SK-N-SH (cell line): Measurements from ENCODE around the gene LHX5. TPM values are rescaled to one million over a fixed set of nuclear protein-coding genes. Genes with fewer than 3 reads are reported as not detected.

Experiments
- CTCF ChIA-PET: fragments of 300-600, 350-600 bp; formaldehyde crosslinking; extraction: SDS; loops from one replicate; lab custom pipeline; 2021; lab: Yijun Ruan, JAX
- POLR2A ChIA-PET: fragments of 350-600 bp; sonication (Branson Sonifier 250); formaldehyde crosslinking; extraction: SDS; loops from one replicate; lab custom pipeline; 2020; ENCODE audit warnings: antibody characterized with exemption, inconsistent platforms; lab: Yijun Ruan, JAX
- DNase-seq: peaks from one replicate; pipeline ENCODE4 v3.0.0; 2012
- H2AFZ ChIP-seq: fragments of 200-600 bp; sonication (generic); 2 replicates; pipeline ENCODE4 v1.8.1; 2016; ENCODE audit warnings: antibody characterized with exemption, mild to moderate bottlenecking, low read depth
- H3F3A ChIP-seq: fragments of 200-600 bp; sonication (generic); replicated peaks from 2 replicates; pipeline ENCODE3; 2016; ENCODE audit warnings: antibody characterized with exemption, mild to moderate bottlenecking; ENCODE audit not compliant: insufficient read depth
- H3K27ac ChIP-seq, 2 experiments: fragments of 200-500 bp in 1 of 2; fragments of 200-600 bp in 1 of 2; sonication (Bioruptor generic) in 1 of 2; sonication (generic), shearing (Covaris generic) in 1 of 2; 2 replicates each; pipeline versions ENCODE4 v1.5.1 to v1.6.1; 2014 to 2016; ENCODE audit warnings: low read depth in 2 of 2, inconsistent platforms in 1 of 2, low read length in 1 of 2, mild to moderate bottlenecking in 1 of 2, mixed read lengths in 1 of 2
- H3K27me3 ChIP-seq: fragments of 200-600 bp; sonication (generic), shearing (Covaris generic); 2 replicates; pipeline ENCODE4 v1.6.1; 2016; ENCODE audit warnings: mixed run types; ENCODE audit not compliant: insufficient read depth
- H3K36me3 ChIP-seq, 2 experiments: fragments of 200-500 bp in 1 of 2; fragments of 200-600 bp in 1 of 2; sonication (Bioruptor generic) in 1 of 2; sonication (generic) in 1 of 2; replicated peaks in 1 of 2; 2 replicates each; pipeline versions ENCODE3 to v1.5.1; 2014 to 2016; ENCODE audit warnings: low read length in 1 of 2, mild to moderate bottlenecking in 1 of 2; ENCODE audit not compliant: insufficient read depth in 2 of 2, control insufficient read depth in 1 of 2
- H3K4me1 ChIP-seq, 2 experiments: fragments of 200-500 bp in 1 of 2; fragments of 200-600 bp in 1 of 2; sonication (Bioruptor generic) in 1 of 2; sonication (generic), shearing (Covaris generic) in 1 of 2; 2 replicates each; pipeline versions ENCODE4 v1.5.1 to v1.6.1; 2014 to 2016; ENCODE audit warnings: low read depth in 1 of 2, low read length in 1 of 2, mixed run types in 1 of 2; ENCODE audit not compliant: insufficient read depth in 2 of 2, control insufficient read depth in 1 of 2
- H3K4me2 ChIP-seq: fragments of 200-600 bp; sonication (generic), shearing (Covaris generic); 2 replicates; pipeline ENCODE4 v1.6.1; 2017; ENCODE audit warnings: mixed run types
- H3K4me3 ChIP-seq, 2 experiments: fragments of 200-500 bp in 1 of 2; fragments of 200-600 bp in 1 of 2; sonication (Bioruptor generic) in 1 of 2; sonication (generic), shearing (Covaris generic) in 1 of 2; 2 replicates each; pipeline versions ENCODE4 v1.5.1 to v1.8.1; 2014 to 2016; ENCODE audit warnings: low read depth in 2 of 2, inconsistent platforms in 1 of 2, low read length in 1 of 2, mild to moderate bottlenecking in 1 of 2, mixed read lengths in 1 of 2, moderate library complexity in 1 of 2
- H3K79me2 ChIP-seq: fragments of 200-600 bp; sonication (generic); 2 replicates; pipeline ENCODE4 v1.8.1; 2017; ENCODE audit warnings: mild to moderate bottlenecking; ENCODE audit not compliant: insufficient read depth
- H3K9ac ChIP-seq: fragments of 200-600 bp; sonication (generic); 2 replicates; pipeline ENCODE4 v1.6.1; 2017; ENCODE audit warnings: mixed run types
- H3K9me2 ChIP-seq: fragments of 200-600 bp; sonication (generic); 2 replicates; pipeline ENCODE4 v1.6.1; 2017; ENCODE audit warnings: mixed run types
- H3K9me3 ChIP-seq: fragments of 200-600 bp; sonication (generic); 2 replicates; pipeline ENCODE4 v1.6.1; 2017; ENCODE audit warnings: mixed run types, mild to moderate bottlenecking, moderate library complexity
- H4K20me1 ChIP-seq: fragments of 200-600 bp; sonication (generic); 2 replicates; pipeline ENCODE4 v1.6.1; 2017; ENCODE audit warnings: mild to moderate bottlenecking, mixed run types; ENCODE audit not compliant: insufficient read depth
- CHD2 ChIP-seq: fragments of 150-350 bp; IDR thresholded peaks from 2 replicates; pipeline ENCODE4 v1.6.1; 2018; ENCODE audit warnings: low read length; ENCODE audit not compliant: partially characterized antibody
- EP300 ChIP-seq, 2 experiments: IDR thresholded peaks; 2 replicates each; pipeline versions ENCODE4 v1.4.0 to v1.6.1; 2012; ENCODE audit warnings: borderline replicate concordance in 1 of 2, low read depth in 1 of 2, low read length in 1 of 2
- FOSL2 ChIP-seq: IDR thresholded peaks from 2 replicates; pipeline ENCODE4 v1.4.0; 2012; ENCODE audit warnings: low read depth, mild to moderate bottlenecking, moderate library complexity, borderline replicate concordance
- FOXJ3 ChIP-seq: sonication (generic); formaldehyde crosslinking; IDR thresholded peaks from 2 replicates; pipeline ENCODE4 v1.5.1; 2020; ENCODE audit warnings: mild to moderate bottlenecking, missing genetic modification reagents
- POLR2AphosphoS5 ChIP-seq: IDR thresholded peaks from 2 replicates; pipeline ENCODE4 v1.6.1; 2012; ENCODE audit warnings: low read depth, low read length
- RCOR1 ChIP-seq: fragments of 150-350 bp; IDR thresholded peaks from 2 replicates; pipeline ENCODE4 v1.6.1; 2017; ENCODE audit warnings: antibody characterized with exemption, low read length
- RFX5 ChIP-seq: IDR thresholded peaks from 2 replicates; pipeline ENCODE4 v1.6.1; 2012; ENCODE audit warnings: mild to moderate bottlenecking, improper control_type of control experiment, low read length
- SIN3A ChIP-seq: IDR thresholded peaks from 2 replicates; pipeline ENCODE4 v1.6.1; 2012; ENCODE audit warnings: low read depth, mild to moderate bottlenecking, low read length, moderate library complexity, borderline replicate concordance
- TAF1 ChIP-seq: IDR thresholded peaks from 2 replicates; pipeline ENCODE4 v1.6.1; 2012; ENCODE audit warnings: low read depth, mild to moderate bottlenecking, low read length, moderate library complexity, borderline replicate concordance
- TCF12 ChIP-seq: IDR thresholded peaks from 2 replicates; pipeline ENCODE4 v1.4.0; 2012
- TEAD4 ChIP-seq: IDR thresholded peaks from 2 replicates; pipeline ENCODE4 v1.4.0; 2012; ENCODE audit warnings: mild to moderate bottlenecking, borderline replicate concordance; ENCODE audit not compliant: insufficient read depth
- WGBS: methylation state at CpG from one replicate; pipeline ENCODE4 v1.1.6; 2017; ENCODE audit warnings: low lambda C conversion rate; 5-methylcytosine and 5-hydroxymethylcytosine counted together
- polyA plus RNA-seq, 3 experiments: library from polyadenylated mRNA; depleted of rRNA; stranded (reverse); fragments of >200 nt; gene quantifications; 2 replicates each; pipeline ENCODE4 v1.2.3, GENCODE V29; 2012
- TF ChIP-seq, protein P1 (sequence below): IDR thresholded peaks from 2 replicates; pipeline ENCODE4 v1.4.0; 2012; ENCODE audit warnings: low read depth, borderline replicate concordance
- TF ChIP-seq, protein P2 (sequence below): IDR thresholded peaks from 2 replicates; pipeline ENCODE4 v1.4.0; 2012; ENCODE audit warnings: low read depth, borderline replicate concordance
- TF ChIP-seq, protein P3 (sequence below): fragments of 150-350 bp; IDR thresholded peaks from 2 replicates; pipeline ENCODE4 v1.6.1; 2017; ENCODE audit warnings: antibody characterized with exemption, low read length, low read depth, borderline replicate concordance

Gene LHX5
- polyA plus RNA-seq, 1 of the 3 experiments (the other 2 are of a cell fraction), result not detected

DNA sequence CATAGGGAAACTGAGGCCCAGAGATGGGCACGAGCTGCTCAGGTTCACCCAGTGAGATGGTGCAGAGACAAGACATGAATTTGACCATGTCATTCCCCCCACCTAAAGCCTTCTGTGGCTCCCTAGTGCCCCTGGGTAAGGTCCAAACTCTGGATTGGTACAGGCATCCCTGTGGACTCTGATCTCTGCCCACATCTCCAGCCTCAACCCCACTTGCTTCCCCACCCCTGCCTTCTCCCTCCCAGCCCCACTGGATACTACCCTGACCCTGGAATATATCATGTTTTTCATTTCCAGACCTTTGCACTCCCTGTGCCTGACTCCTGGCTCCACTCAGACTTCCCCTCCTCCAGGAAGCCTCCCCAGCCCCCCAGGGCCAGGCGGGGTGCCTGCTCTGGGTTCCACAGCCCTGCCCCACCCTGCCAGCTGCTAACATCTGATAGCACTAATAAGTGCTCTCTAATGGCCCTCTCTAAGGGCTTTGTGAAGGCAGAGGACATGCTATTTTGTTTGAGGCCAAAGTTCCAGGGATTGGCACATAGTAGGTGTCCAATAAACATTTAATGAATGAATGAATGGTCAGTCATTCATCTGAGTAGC is 50.6 kb downstream of the LHX5 start:
- CTCF ChIA-PET, result interaction anchor here (0.6 to 4.7 kb wide), 3 partner anchors 100 to 501 kb away, joined by 3 to 42 read pairs (median 3); no protein-coding TSS in a partner anchor

DNA sequence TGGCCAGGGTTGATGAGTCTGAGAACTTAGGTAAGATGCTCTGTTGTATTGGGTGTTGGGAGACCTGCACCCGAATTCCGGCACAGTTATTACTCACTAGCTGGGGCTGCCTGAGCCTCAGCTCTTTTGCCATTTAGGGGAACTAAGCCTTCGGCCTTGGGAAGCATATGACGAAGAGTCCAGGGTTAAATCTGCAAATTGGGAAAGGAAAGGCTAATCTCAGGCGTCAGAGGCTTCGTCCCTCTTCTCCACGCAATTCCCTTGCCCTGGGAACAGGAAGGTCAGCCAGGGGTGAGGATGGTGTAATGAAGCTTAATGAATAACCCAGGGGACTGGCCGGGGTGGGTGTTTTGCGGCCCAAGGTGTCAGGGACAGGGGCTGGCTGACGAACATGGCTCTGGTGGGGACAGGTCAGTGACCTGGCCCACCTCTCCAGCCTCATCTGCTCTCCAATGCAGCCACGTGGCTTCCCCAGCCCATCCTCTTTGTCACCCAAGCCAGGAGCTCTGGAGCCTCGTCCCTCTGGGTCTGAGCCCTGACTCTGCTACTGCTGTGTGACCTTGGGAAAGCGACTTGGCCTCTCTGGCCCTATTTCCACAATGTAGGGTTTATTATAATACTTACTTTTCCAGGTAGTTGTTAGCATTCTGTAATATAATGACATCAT is 53.3 kb downstream of the LHX5 start:
- Histone ChIP-seq H3K4me1 (peaks cover 0 to 5% of the 10 kb centered on the region in 2 experiments; a peak in 1 of 4 replicates), H3K36me3 (no peaks in the 10 kb centered on the region), H2AFZ (no peak overlapping the region), H3F3A (no peaks in the 10 kb centered on the region), H4K20me1 (no peaks in the 10 kb centered on the region), H3K9me3 (no peaks in the 10 kb centered on the region), H3K79me2 (peaks cover 9% of the 10 kb centered on the region), H3K9ac (no peak overlapping the region), H3K27me3 (no peaks in the 10 kb centered on the region), H3K9me2 (no peaks in the 10 kb centered on the region), H3K27ac (no peak overlapping the region), H3K4me2 (no peak overlapping the region), H3K4me3 (no peak overlapping the region)
- TF ChIP-seq, protein P1, sequence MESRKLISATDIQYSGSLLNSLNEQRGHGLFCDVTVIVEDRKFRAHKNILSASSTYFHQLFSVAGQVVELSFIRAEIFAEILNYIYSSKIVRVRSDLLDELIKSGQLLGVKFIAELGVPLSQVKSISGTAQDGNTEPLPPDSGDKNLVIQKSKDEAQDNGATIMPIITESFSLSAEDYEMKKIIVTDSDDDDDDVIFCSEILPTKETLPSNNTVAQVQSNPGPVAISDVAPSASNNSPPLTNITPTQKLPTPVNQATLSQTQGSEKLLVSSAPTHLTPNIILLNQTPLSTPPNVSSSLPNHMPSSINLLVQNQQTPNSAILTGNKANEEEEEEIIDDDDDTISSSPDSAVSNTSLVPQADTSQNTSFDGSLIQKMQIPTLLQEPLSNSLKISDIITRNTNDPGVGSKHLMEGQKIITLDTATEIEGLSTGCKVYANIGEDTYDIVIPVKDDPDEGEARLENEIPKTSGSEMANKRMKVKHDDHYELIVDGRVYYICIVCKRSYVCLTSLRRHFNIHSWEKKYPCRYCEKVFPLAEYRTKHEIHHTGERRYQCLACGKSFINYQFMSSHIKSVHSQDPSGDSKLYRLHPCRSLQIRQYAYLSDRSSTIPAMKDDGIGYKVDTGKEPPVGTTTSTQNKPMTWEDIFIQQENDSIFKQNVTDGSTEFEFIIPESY, result no peak
- no peak for TF ChIP-seq RCOR1
- TF ChIP-seq, protein P2, sequence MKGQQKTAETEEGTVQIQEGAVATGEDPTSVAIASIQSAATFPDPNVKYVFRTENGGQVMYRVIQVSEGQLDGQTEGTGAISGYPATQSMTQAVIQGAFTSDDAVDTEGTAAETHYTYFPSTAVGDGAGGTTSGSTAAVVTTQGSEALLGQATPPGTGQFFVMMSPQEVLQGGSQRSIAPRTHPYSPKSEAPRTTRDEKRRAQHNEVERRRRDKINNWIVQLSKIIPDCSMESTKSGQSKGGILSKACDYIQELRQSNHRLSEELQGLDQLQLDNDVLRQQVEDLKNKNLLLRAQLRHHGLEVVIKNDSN, result no peak
- TF ChIP-seq CHD2, result no peak
- TF ChIP-seq SIN3A, result no peak
- TF ChIP-seq FOSL2, result no peak
- no peak for TF ChIP-seq POLR2AphosphoS5
- TF ChIP-seq FOXJ3 (CRISPR knock-in tag), result no peak
- TF ChIP-seq EP300 (IDR thresholded peaks at IDR 0.05; ENCODE audit: borderline replicate concordance in 1 of 2, low read depth in 1 of 2, low read length in 1 of 2), result no peak
- TF ChIP-seq, protein P3, sequence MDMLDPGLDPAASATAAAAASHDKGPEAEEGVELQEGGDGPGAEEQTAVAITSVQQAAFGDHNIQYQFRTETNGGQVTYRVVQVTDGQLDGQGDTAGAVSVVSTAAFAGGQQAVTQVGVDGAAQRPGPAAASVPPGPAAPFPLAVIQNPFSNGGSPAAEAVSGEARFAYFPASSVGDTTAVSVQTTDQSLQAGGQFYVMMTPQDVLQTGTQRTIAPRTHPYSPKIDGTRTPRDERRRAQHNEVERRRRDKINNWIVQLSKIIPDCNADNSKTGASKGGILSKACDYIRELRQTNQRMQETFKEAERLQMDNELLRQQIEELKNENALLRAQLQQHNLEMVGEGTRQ, result no peak
- TF ChIP-seq TEAD4, result no peak
- DNase-seq, result no peak
- 60% methylated on average over 12 of the region's 13 CpGs for WGBS
- POLR2A ChIA-PET, result no interaction called here
- CTCF ChIA-PET, result no interaction called here

More for the DNA sequence above, 50.6 kb downstream of the LHX5 start:
- Histone ChIP-seq H3K9ac (no peak overlapping the region), H4K20me1 (no peaks in the 10 kb centered on the region), H3K9me2 (no peaks in the 10 kb centered on the region), H3F3A (no peaks in the 10 kb centered on the region), H3K79me2 (peaks cover 10% of the 10 kb centered on the region), H3K36me3 (no peaks in the 10 kb centered on the region), H3K27me3 (no peaks in the 10 kb centered on the region), H3K4me1 (peaks cover 0 to 5% of the 10 kb centered on the region in 2 experiments; a peak in 1 of 4 replicates), H3K27ac (no peak overlapping the region), H3K4me3 (no peak overlapping the region), H3K9me3 (no peaks in the 10 kb centered on the region), H3K4me2 (no peak overlapping the region), H2AFZ (no peak overlapping the region)
- no peak for TF ChIP-seq RFX5
- TF ChIP-seq TAF1, result no peak
- no peak for TF ChIP-seq TCF12
- TF ChIP-seq TEAD4, result no peak
- no peak for TF ChIP-seq RCOR1
- no peak for DNase-seq
- POLR2A ChIA-PET, result interaction anchor here (1.5 kb wide), 1 partner anchor 25 kb away, joined by 4 read pairs; no protein-coding TSS in a partner anchor
- 80% methylated on average over 2 of the region's 2 CpGs for WGBS
